ENCODE results near the gene CD53. TPM values are rescaled to one million over a fixed set of nuclear protein-coding genes. Genes with fewer than 3 reads are reported as not detected.
"Not testable (repeated sequence)": the region's sequence is repeated elsewhere in the genome, so short reads cannot be mapped to it uniquely, and the experiment has no call there.

The CD53 gene
- total RNA-seq, 1 donor from 2014 or later, result not detected

DNA sequence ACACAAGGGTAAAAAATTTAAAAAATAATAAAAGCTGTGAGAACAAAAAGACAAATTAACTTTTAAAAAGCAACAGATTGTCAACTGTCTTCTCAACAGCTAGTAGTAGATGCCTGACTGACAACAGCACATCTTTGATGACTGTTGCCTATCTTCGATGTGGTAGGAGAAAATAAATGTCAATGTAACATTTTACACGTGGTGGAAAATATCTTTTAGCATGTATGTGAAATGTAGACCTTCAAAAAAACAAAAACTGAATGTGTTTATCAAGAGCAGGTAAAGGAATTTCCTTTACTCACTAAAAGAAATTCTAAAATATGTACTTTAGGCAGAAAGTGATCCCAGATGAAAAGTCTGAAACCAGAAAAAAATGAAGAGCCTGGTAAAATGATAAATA lies 42.9 kb downstream of the CD53 start:
- no peak for DNase-seq (ENCODE audit: low read depth, low spot score)

GRCh38 chr1:110916274-110916668 lies 43.3 kb downstream of the CD53 start:
- DNase-seq (ENCODE audit: low read depth, low spot score), result no peak

DNA sequence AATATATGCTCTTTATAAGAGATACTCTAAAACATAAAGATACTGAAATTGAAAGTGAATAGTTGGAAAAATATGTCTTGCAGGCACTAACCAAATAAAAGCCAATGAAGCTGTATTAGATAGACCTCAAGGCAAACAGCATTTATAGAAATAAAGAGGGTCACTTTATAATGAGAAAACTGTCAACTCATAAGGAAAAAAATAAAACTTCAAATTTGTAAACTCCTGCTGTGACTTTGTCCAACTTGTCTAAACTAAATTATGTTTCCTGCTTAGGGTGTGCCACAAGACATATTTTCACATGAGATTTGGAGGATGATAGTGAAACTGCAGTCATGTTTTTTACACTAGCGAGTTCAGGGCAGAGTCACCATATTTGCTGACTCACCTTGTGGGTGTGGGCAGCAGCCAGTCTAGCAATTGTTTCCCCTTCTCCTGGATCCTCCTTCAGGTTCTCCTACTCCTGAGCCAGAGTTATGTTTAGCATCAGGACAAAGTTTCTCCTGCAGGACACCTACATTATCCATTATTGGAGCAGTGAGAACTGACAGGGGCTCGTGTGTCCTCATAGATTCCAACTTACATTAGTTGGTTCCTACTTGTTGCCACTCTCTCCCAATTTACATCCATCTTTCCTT lies 43.8 kb downstream of the CD53 start:
- no peak for DNase-seq (ENCODE audit: low read depth, low spot score)

GRCh38 chr1:110918016-110918415 lies 45.1 kb downstream of the CD53 start:
- DNase-seq (ENCODE audit: low read depth, low spot score), result no peak

GRCh38 chr1:110921953-110922352 lies 49.0 kb downstream of the CD53 start:
- DNase-seq (ENCODE audit: low read depth, low spot score), result no peak

GRCh38 chr1:110927484-110928075 lies 54.6 kb downstream of the CD53 start:
- DNase-seq (ENCODE audit: low read depth, low spot score), result no peak

DNA sequence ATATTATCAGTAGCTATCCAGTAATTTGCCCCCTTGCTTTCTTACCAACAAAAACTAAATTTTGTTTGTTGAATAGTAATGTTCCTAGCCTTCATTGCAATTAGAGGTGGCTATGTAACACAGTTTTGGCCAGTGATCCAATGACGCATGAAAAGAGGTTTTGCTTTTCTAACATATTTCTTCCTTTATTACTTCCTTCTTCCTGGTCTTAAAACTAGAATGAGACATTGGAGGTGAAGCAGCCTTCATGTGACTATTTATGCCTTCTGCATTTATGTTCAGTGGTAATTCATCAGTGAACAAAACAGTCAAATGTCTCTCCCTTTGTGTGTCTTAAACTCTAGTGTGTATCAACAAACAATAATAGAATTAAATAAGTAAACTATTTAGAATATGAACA lies 55.2 kb downstream of the CD53 start:
- DNase-seq (ENCODE audit: low read depth, low spot score), result no peak

GRCh38 chr1:110928904-110929303 lies 56.0 kb downstream of the CD53 start:
- no peak for DNase-seq (ENCODE audit: low read depth, low spot score)

- DNase-seq (ENCODE audit: low read depth, low spot score), result not testable (repeated sequence)
Observed at GRCh38 chr1:110931097-110931496, 58.1 kb downstream of the CD53 start.

DNA sequence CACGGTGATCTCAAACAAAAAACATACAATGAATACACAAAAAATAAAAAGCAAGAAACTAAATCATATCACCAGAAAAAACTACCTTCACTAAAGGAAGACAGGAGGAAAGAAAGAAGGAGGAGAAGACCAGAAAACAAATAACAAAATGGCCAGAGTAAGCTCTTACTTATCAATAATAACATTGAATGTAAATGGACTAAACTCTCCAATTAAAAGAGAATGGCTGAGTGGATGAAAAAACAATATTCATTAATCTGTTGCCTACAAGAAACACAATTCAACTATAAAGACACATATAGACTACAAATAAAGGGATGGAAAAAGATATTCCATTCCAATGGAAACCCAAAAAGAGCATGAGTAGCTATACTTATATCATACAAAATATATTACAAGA lies 63.6 kb downstream of the CD53 start:
- no peak for DNase-seq (ENCODE audit: low read depth, low spot score)

- DNase-seq (ENCODE audit: low read depth, low spot score), result no peak
Observed at GRCh38 chr1:110944806-110945205, 71.9 kb downstream of the CD53 start.

DNA sequence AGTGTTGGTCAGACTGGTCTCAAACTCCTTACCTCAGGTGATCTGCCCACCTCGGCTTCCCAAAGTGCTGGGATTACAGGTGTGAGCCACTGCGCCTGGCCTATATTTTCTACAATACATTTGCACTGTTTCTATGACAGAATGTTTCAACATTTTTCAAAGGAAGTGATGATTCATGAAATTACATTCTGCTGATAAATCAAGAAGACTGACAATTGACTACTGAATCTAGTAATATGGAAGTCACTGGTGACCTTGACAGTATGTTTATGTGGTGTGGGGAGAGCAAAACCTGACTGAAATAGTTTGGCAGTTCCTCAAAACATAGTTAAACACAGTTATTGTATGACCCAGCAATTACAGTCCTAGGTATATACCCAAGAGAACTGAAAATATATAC lies 72.7 kb downstream of the CD53 start:
- no peak for DNase-seq (ENCODE audit: low read depth, low spot score)

- no peak for DNase-seq (ENCODE audit: low read depth, low spot score)
Observed at GRCh38 chr1:110948038-110948810, 75.3 kb downstream of the CD53 start.

Other genes with a start within 250 kb of the CD53 start
- not detected in 2 replicates for gene KCNA3, start 198.2 kb upstream of the CD53 start, total RNA-seq
- gene LRIF1, start 90.8 kb downstream of the CD53 start, total RNA-seq, result 12.5 and 15.4 TPM in 2 replicates